Astrocyte of the cerebellum (primary cell): ENCODE results near the gene EYA2.
"Not testable (repeated sequence)": the region's sequence is repeated elsewhere in the genome, so short reads cannot be mapped to it uniquely, and the experiment has no call there.

Experiments used
- DNase-seq: peaks from one replicate; pipeline ENCODE4 v3.0.0-alpha.2; 2011; ENCODE audit warnings: low read depth
- H3K4me3 ChIP-seq: 2 replicates; pipeline ENCODE4 v1.5.1; 2011; ENCODE audit warnings: mild to moderate bottlenecking, low read depth, low read length, moderate library complexity
- in situ Hi-C: cut with HindIII; loops from 2 replicates; pipeline ENCODE4 v1.10.0; 2017; ENCODE audit warnings: low sequenced_read_pairs
- TF ChIP-seq, protein P1 (sequence below): IDR thresholded peaks from 2 replicates; pipeline ENCODE4 v1.5.1; 2012; ENCODE audit warnings: low read length, low read depth, moderate library complexity, mild to moderate bottlenecking; ENCODE audit errors: missing control alignments

EYA2 gene

DNA sequence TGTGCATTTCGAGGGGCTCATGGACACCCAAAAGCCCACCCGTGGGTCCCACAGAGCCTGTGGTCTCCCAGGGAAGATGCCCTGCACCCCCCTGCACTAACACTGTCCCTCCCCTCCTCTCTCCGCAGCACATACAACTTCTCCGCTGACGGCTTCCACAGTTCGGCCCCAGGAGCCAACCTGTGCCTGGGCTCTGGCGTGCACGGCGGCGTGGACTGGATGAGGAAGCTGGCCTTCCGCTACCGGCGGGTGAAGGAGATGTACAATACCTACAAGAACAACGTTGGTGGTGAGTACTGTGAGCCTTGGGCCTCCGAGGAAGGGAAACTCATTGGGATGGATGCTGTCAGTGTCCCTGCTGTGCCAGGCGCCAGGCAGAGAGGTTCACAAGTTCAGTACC is 277.9 kb downstream of the EYA2 start:
- TF ChIP-seq, protein P1, sequence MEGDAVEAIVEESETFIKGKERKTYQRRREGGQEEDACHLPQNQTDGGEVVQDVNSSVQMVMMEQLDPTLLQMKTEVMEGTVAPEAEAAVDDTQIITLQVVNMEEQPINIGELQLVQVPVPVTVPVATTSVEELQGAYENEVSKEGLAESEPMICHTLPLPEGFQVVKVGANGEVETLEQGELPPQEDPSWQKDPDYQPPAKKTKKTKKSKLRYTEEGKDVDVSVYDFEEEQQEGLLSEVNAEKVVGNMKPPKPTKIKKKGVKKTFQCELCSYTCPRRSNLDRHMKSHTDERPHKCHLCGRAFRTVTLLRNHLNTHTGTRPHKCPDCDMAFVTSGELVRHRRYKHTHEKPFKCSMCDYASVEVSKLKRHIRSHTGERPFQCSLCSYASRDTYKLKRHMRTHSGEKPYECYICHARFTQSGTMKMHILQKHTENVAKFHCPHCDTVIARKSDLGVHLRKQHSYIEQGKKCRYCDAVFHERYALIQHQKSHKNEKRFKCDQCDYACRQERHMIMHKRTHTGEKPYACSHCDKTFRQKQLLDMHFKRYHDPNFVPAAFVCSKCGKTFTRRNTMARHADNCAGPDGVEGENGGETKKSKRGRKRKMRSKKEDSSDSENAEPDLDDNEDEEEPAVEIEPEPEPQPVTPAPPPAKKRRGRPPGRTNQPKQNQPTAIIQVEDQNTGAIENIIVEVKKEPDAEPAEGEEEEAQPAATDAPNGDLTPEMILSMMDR, result no peak
- no peak for DNase-seq
- H3K4me3 ChIP-seq, result no peak overlapping the region
- in situ Hi-C loops, result no loop called here

DNA sequence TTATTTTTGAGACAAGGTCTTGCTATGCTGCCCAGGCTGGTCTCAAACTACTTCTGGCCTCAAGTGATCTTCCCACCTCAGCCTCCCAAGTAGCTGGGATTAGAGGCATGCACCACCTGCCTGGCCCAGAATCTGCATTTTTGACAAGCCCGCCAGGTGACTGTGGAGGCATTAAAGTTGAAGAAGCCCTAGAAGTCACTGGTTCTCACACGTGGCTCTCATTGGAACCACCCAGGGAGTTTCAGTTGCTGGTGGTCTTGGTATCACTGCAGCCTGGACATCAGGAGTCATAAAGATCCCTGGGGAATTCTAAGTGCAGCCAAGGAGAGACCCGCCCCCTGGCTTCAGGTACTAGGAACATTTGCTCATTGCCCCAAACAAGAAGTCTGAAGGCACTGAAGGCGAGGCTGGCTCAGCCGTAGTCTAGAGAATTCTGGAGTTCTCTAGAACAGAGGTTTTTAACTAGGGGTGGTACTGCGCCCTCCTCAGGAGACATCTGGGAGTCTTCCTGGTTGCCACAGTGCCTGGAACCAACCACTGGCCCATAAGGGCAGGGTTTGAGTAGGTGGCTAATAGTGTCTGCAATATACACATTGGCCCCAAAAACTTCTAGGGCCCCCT is 279.1 kb downstream of the EYA2 start:
- TF ChIP-seq, protein P1, result no peak
- no peak for DNase-seq
- in situ Hi-C loops, result no loop called here
- no peak overlapping the region for H3K4me3 ChIP-seq

DNA sequence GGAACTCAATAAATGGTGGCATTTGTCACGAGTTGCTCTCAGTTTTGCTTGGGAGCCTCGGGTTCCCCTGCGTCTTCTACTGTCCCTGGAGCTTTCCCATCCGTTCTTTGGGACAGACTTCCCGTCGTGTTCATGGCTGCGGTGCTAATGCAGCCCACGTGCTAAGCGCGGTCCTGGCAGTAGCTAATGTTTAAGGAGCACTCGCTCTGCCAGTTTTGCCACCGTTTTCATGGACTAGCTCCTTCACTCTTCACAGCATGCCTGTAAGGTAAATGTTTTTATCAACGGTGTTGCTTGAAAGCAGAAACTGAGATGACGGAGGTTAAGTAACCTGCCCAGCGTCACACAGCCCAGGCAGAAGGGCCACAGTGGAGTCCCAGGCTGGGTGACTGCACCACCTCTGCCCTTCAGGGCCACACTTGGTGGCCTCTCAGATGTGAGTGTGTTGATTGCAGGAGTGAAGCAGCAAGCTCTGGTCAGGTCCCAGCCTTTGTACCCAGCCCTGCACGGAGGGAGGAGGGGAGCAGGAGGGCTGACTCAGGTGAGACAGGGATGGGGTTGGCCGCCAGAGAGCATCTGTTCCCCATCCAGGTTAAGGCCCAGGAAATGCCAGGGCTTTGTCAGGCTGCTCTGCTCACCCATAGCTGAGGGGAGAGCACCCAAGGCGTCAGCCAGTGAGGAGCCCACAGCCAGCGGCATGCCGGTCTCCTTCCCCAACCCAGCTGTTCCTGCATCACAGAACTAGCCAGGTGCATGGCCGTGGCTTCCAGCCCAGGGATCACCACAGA is 280.0 kb downstream of the EYA2 start:
- DNase-seq, result no peak
- TF ChIP-seq, protein P1, result no peak
- no peak overlapping the region for H3K4me3 ChIP-seq
- in situ Hi-C loops, result no loop called here

DNA sequence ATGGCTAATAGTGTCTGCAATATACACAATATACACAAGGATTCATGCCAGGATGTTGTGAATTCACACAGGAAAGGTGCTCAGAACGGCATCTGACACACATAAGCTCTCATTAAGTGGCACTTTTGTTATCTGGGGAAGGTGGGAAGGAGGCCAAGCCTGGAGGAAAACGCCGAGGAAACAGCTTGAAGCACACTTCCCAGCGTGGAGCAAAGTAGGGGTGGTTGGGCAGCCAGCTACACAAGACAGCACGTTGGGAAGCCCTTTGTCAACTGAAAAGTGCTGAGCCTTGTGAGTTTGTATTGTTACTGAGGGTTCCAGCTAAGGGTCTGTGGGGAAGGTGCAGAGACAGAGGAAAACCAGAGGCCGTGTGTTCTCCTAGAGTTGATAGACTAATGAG is 280.9 kb downstream of the EYA2 start:
- in situ Hi-C loops, result no loop called here
- DNase-seq, result no peak
- no peak overlapping the region for H3K4me3 ChIP-seq
- TF ChIP-seq, protein P1, result no peak

DNA sequence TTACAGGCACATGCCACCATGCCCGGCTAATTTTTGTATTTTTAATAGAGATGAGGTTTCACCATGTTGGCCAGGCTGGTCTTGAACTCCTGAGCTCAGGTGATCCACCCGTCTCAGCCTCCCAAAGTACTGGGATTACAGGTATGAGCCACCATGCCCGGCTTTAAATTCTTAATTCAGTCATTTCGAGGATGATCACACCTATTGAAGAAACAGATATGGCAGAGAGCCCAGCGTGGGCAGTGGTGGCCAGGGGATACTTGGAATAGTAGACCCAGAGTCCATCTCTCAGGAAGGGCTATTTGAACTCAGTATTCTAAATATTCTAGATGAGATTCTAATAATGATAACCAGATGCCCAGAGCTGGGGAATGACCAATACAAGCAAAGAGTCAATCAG is 281.6 kb downstream of the EYA2 start:
- H3K4me3 ChIP-seq, DNase-seq, in situ Hi-C loops: not testable (repeated sequence)

DNA sequence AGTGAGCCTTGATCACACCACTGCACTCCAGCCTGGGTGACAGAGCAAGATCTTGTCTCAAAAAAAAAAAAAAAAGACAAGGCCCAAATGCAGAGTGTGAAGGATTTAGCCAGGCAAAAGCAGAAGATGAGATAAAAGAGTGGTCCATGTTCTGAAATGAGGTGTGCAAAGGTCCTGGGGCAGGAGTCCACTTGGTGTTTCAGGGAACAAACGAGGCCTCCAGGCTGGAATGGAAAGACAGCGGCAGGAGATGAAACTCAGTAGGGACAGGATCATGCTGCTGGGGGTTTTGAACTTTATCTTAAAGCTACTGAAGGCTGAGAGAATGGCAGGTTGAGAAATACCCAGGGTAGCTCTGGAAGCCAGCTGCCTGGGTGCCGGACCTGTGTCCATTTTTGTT is 283.6 kb downstream of the EYA2 start:
- in situ Hi-C loops, result no loop called here
- no peak overlapping the region for H3K4me3 ChIP-seq
- no peak for DNase-seq
- TF ChIP-seq, protein P1, result no peak

DNA sequence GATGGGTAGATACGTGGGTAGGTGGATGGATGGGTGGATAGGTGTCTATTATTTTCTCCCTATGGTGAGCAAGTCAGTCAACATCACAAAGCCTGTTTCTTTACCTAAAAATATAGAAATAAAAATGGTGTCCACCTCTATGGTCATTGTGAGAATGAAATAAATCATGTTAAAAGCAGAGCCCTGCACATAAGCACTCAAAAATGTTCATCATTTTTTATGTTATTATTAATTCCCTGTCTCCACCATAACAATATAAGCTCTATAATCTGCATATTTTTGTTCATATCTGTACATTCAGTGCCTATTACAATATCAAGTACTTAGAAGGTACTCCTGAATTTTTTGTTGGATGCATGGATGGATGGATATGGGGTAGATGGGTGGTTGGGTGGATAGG is 284.2 kb downstream of the EYA2 start:
- in situ Hi-C loops, result no loop called here
- DNase-seq, result no peak
- H3K4me3 ChIP-seq, result no peak overlapping the region
- TF ChIP-seq, protein P1, result no peak
